Jurkat, Clone E6-1 (cell line): Measurements from ENCODE around the gene SERP2.

ENCODE experiments used
- DNase-seq: peaks from one replicate; pipeline ENCODE4 v3.0.0-alpha.2; 2011; ENCODE audit warnings: low read depth, low spot score
- H3K4me3 ChIP-seq: 2 replicates; pipeline ENCODE4 v1.5.1; 2011; ENCODE audit warnings: mild to moderate bottlenecking, low read length, control low read depth, moderate library complexity

SERP2 gene

DNA sequence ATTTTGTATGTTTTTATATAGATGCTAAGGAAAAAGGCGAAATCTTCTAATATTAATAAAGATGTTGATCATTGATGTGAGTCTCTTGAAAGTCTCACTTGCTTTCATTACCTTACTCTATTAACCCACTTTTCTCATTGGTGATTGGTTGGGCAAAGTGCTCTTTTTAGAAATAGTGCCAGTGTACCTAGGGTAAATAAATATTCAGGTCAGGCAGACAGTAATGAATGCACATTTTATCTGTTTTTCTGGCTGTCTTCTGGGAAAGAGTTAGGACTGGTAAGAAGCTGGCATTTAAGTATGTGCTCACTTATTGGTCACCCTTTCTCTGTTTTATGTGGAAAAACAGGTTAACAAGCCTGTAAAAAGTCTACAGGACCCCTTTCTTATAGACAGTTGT lies 11.2 kb downstream of the SERP2 start:
- H3K4me3 ChIP-seq: no peak overlapping the region
- DNase-seq: no peak

- DNase-seq: no peak
- no peak overlapping the region for H3K4me3 ChIP-seq
Observed at GRCh38 chr13:44385401-44385800, 11.8 kb downstream of the SERP2 start.

DNA sequence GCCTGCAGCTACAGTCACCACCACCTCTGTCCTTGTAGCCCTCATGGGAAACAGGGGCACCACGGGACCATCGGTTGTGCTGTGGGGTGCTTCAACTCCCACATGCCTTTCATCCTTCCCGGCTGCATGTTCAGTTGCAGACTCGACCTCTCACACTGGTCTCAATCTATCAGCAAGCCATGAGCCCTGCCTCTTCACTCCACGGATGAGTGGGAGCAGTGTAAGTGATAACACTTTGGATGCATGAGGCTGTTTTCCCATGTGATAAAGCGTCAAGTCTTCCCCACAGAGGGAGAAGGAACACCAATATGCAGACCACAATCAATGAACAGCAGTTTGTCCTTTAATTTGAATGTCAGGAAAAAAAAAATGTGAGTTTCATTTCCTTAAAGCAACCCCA lies 12.2 kb downstream of the SERP2 start:
- no peak overlapping the region for H3K4me3 ChIP-seq
- DNase-seq: no peak

- DNase-seq: no peak
- H3K4me3 ChIP-seq: no peak overlapping the region
Observed at GRCh38 chr13:44386913-44387556, 13.4 kb downstream of the SERP2 start.

GRCh38 chr13:44388427-44389059 lies 14.9 kb downstream of the SERP2 start:
- DNase-seq: no peak
- no peak overlapping the region for H3K4me3 ChIP-seq

DNA sequence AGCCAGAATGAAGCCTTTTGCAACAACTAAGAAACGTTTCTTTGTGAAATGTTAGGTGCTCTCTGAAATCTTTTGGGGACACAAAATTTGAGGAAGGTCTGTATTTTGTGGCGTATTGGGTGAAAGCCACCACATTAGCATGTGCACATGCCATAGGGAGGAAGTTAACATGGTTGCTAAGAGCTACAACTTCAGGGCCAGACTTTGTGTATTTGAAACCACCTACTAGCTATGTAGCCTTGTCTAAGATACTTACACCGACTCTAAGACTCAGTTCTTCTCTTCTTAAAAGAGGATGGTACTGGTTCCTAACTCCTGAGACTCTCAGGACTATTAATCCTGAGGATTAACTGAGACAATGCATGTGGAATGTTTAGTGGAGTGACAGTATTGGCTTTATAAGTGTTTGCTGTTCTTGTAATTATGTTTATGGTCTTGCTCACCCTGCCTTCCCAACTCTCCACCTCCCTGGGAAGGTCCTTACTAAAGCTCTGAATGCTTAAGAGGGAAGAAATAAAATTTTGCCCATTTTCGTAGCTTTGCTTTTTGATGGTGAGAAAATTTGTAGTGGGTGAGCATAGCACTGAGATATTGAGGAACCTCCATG lies 15.5 kb downstream of the SERP2 start:
- DNase-seq: no peak
- no peak overlapping the region for H3K4me3 ChIP-seq

- DNase-seq: no peak
- H3K4me3 ChIP-seq: no peak overlapping the region
Observed at GRCh38 chr13:44389876-44390275, 16.3 kb downstream of the SERP2 start.

DNA sequence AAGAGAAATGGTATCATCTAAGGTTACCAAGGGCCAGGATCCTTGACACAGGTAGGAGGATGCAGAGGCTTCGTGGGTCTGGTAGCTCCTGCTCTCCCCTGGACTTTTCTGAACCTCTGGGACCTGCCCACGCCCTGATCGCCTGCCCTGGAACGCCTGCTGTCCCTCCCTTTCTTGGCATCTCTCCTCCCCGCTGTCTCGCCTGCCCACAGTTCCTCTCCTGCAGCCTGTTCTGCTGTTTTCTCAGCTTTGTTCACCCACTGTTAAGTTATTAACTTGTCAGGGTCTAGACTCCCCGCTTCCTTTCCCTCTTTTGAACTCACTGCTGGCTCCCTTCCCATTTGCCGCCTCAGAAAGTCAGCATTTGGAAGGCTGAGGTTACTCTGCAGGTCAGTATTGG lies 19.8 kb downstream of the SERP2 start:
- no peak overlapping the region for H3K4me3 ChIP-seq
- DNase-seq: no peak

DNA sequence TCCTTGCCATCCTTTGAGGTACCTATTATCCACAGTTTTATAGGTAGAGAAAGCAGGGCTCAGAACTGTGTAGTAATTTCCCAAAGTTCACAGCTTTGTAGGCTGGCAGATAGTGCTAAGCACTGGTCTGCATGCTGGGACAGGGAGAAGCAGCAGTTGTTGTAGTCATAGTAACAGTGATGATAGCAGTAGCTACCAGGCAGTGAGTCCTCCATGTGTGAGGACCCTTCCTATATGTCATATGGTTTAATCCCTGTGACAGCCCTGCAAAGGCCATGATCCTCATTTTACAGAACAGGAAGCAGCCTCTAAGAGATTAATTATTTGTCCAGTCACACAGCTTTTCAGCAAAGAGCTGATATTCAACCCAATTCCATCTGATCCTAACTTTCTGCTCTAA lies 21.0 kb downstream of the SERP2 start:
- DNase-seq: no peak
- H3K4me3 ChIP-seq: no peak overlapping the region

- DNase-seq: no peak
- H3K4me3 ChIP-seq: no peak overlapping the region
Observed at GRCh38 chr13:44395976-44396694, 22.5 kb downstream of the SERP2 start.

DNA sequence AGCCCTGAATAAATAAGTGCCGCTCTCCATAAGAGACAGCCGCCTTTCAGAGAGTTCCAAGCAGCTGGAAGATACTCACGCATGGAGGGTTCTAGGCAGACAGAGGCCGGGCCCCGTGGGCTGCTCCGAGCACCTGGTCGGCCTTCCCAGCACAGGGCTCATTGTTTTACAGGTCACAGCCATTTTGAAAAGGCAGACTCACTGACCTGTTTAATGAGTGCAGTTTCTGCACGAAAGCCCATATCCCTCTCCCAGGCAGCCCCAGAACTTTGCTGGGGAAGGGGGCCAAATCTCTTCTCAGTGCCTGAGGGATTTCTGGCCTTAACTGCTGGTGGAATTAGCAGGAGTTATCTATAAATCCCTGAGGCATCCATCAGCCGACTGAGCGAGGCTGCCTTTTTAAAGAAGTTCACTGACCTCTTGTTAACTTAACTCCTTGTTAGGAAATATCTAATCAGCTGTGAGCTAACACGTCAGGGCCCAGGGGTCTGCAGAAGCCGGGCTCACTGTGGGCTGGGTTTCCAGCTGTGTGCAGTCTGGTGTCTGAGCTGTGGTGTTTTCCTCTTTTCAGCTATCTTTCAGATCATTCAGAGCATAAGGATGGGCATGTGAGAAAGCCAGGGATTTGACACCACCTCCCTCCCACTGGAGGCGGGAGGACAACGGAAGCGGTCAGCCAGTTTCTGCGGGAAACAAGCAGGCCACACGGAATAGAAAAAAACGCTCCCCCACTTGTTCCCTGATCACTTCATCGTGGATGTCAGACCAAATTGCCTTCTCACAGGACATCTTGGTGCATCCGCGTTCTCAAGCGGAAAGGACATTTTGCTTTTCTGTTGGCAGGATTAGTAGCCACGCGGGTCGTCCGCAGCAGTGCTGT lies 23.3 kb downstream of the SERP2 start:
- H3K4me3 ChIP-seq: no peak overlapping the region
- DNase-seq: no peak

- no peak for DNase-seq
- no peak overlapping the region for H3K4me3 ChIP-seq
Observed at GRCh38 chr13:44397766-44398223, 24.2 kb downstream of the SERP2 start.

GRCh38 chr13:44398606-44399005 lies 25.0 kb downstream of the SERP2 start:
- DNase-seq: no peak
- H3K4me3 ChIP-seq: no peak overlapping the region

DNA sequence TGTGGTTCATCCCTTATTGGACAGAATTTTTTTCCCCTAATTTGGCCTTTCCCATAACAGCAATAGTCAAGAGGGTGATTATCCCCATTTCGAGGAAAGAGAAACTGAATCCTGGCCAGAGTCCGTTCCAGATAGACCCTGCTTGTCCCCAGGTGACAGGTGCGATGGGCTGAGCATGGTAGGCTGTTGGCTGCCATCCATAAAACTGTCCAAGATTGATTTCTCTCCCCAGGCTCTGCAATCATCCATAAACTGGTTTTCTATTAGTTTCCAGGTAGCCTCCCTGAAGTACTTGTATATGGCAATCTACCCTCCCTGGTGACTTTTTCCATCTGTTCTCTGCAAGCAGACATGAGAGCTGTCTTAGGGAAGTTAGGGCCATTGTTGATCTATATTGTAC lies 25.4 kb downstream of the SERP2 start:
- H3K4me3 ChIP-seq: no peak overlapping the region
- no peak for DNase-seq

DNA sequence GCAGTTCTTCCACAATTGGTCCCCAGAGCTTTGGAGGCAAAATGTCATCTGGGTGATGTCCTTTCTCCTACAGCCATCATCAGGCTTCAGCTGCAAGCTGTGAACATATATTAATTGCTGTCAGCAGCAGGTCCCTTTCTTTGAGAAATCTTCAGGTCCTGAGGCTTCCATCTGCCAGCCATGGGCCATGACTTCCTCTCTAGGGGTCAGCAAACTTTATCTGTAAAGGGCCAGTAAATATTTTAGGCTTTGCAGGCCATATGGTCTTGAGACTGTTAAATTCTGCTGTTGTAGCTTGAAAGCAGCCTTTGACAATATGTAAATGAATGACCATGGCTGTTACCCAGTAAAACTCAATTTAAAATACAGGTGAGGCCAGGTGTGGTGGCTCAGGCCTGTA lies 27.1 kb downstream of the SERP2 start:
- H3K4me3 ChIP-seq: no peak overlapping the region
- DNase-seq: no peak

DNA sequence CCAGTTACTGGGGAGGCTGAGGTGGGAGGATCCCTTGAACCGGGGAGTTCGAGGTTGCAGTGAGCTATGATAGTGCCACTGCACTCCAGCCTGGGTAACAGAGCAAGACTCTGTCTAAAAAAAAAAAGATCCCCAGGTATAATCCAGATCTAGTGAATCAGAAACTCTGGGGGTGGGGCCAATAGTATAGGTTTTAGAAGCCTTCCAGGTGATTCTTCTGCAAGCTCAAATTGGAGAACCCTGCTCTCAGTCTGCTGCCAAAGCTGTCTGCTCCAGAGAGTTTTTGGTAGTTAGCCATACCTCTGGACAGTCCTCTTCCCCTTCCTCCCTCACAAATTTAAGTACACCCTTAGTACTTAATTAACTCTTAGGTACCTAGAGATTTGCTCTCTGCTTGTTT lies 28.0 kb downstream of the SERP2 start:
- no peak for DNase-seq
- no peak overlapping the region for H3K4me3 ChIP-seq

- no peak for DNase-seq
- no peak overlapping the region for H3K4me3 ChIP-seq
Observed at GRCh38 chr13:44402899-44403445, 29.3 kb downstream of the SERP2 start.

DNA sequence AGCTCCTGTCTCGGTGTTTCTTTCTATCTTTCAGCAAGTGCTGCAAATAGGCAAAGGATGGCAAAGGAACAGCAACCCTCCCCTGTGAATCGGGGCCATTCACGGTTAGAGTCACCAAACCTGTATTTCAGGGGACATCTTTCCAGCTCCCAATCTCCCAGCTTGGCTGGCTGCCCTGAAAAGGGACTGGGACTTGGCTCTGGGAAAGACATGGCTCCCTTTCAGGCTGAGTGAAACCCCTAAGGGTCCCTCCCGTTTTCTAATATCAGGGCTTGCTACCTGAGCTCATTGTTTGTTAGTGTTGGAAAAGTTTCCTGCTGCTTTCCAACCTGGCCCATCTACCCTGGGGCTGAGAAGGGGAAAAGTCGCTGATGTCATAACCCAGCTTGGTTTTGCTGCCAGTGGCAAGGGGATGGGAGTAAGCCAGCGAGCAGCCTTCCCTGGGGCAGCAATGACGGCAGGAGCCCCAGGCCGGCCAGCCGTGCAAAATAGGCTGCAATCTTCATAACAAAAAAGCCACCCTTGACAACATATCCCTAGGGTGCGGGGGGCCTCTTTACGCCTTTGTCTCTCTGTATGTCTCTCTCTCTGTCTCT lies 29.9 kb downstream of the SERP2 start:
- no peak for DNase-seq
- H3K4me3 ChIP-seq: no peak overlapping the region
